Stimulated activated CD4-positive, alpha-beta T cell treated with anti-CD3 and anti-CD28 coated beads, Interleukin-15, amount 100 ng/mL, for 1 hour (primary cell): Measurements from ENCODE around the gene ROBO1.

ENCODE experiments used
- DNase-seq, 2 donors: peaks; one replicate each; pipeline ENCODE4 v3.0.0-alpha.2; 2020; ENCODE audit warnings: low read depth in 1 of 2, low spot score in 1 of 2

ROBO1 gene

GRCh38 chr3:79103307-79103706 is 664.5 kb downstream of the ROBO1 start:
- DNase-seq: no peak

DNA sequence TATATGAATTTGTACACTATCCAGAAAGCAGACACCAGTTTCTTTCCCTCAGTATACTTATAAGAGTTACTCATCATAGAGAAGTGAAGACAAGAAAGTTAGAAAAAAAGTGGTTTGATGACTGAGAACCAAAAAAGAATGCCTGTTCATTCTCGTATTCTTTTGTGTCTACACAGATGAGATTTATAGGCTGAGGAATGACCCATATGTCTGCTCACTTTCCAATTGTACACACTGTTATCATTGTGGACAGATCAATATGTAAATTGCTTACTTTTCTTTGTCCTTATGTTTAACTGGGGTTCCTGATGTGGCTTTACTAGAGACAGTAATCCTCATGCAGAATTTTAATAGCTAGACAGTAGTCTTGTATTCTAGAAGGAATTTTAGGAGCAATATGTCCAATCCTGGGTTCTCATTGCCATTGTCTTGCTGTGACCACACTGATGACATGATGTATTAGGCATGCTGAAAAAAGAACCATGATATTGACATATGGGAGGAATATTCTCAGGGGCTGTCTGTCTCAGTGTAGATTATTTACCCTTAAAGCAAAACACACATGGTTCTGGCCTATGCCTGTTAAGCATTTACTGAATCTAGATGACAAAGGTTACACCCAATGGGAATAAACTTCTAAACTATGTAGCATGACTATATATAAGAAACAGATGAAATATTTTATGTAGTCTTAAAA is 669.7 kb downstream of the ROBO1 start:
- no peak for DNase-seq

- no peak for DNase-seq
Measured at GRCh38 chr3:79094654-79095053, 673.1 kb downstream of the ROBO1 start.

DNA sequence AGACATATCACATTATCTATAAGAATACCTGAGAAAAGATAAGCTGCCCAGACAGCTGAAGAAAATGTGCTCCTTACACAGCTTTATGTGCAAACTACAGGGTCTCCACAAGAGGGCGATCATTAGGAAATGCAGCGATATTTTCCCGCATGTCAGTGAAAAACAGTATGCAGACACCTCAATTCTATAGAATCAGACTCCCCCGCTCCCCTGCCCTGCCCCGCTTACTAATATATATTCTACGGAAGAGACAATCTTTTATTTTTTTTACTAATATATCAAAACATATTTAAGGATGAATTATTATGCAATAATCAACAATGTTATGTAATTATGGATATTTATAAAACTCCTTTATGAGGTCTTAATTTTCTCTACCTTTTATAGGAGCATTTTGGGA is 681.3 kb downstream of the ROBO1 start:
- no peak for DNase-seq

DNA sequence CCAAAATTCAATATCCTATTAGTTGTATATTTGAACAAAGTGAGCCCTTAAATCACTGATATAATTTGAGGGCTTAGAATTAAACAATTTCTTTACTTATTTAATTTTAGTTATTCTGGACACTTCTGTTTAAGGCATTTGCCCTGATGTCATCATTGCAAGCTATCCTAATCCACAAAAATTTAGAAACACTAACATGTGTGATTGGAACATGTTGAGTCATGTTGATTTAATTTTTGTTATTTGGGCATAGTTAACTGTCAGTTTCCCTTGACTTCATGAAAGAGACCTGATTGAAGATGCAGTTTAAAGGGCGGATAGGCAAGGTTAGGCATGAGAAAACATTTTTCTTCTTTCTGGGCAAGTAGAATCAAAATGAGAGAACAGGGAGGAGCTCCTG is 682.6 kb downstream of the ROBO1 start:
- DNase-seq: no peak

DNA sequence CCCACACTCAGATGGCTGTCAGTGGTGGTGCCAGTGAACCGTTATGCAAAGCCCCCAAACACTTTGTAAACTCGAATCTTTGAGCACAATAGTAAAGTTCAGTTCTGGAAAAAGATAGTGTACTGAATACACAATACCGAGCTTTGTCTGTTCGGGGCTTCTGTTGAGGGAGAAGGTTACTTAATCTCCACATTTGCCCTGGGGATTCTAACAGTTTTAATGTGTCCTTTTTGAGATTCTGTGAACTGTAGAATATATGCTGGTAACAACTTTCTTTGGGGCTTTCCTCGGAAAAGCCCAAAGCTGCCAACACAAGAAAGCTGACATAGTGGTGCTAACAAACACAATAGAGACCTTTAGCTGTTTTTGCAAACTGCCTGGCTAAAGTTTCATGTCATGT is 686.5 kb downstream of the ROBO1 start:
- DNase-seq: no peak

DNA sequence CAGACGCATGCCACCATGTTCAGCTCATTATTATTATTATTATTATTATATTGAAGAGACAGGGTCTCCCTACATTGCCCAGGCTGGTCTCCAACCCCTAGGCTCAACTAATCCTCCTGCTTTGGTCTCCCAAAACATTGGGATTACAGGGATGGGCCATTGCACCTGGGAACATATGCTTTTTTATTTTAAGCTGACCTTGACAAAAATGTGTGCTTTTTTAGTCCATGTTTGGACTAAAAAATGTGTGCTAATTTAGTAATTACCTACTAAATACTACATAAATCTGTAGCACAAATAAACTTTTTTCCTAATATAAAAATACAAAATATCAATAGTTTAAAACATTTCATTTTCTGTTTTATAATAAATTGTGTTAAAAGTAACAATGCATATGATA is 693.2 kb downstream of the ROBO1 start:
- DNase-seq: no peak

GRCh38 chr3:79067734-79068133 is 700.1 kb downstream of the ROBO1 start:
- no peak for DNase-seq

DNA sequence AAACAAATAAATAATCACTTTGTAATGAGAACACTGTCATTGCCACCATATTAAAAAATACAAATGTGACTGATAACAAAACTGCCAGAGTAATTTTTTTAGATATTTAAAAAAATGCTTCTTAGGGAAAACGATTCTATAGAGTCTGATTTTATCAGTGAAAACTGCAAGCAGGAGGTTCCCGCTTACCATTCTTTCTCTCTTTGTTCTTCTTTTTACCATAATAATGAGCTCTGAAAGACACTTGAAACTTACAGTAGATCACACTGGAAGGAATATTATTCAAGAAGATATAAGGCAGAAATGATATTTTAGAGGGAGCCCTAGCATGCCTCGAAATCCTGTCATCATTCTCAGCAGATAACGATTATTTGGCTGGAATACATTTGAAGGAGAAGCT is 701.3 kb downstream of the ROBO1 start:
- no peak for DNase-seq

GRCh38 chr3:79063624-79064023 is 704.2 kb downstream of the ROBO1 start:
- no peak for DNase-seq

- DNase-seq: no peak
Measured at GRCh38 chr3:79057756-79058155, 710.0 kb downstream of the ROBO1 start.

GRCh38 chr3:79056498-79056897 is 711.3 kb downstream of the ROBO1 start:
- no peak for DNase-seq

DNA sequence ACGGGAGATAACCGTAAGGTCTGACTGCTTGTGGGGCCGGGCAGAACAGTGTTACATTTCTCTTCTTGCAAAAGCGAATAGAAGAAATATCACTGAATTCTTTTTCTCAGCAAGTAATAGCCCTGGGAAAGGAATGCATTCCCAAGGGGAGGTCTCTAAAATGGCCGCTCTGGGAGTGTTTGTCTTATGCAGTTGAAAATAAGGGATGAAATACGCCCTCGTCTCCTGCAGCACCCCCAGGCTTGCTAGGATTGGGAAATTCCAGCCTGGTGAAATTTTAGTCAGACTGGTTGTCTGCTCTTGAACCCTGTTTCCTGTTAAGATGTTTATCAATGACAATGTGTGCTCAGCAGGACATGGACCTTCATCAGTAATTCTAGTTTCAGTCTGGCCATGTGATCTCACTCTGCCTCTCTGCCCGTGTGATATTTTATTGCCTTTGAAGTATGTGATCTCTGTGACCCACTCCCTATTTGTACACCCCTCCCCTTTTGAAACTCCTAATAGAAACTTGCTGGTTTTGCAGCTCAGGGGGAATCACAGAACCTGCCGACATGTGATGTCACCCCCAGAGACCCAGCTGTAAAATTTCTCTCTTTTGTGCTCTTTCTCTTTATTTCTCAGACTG is 715.6 kb downstream of the ROBO1 start:
- DNase-seq: no peak

- DNase-seq: no peak
Measured at GRCh38 chr3:79047581-79047980, 720.2 kb downstream of the ROBO1 start.

DNA sequence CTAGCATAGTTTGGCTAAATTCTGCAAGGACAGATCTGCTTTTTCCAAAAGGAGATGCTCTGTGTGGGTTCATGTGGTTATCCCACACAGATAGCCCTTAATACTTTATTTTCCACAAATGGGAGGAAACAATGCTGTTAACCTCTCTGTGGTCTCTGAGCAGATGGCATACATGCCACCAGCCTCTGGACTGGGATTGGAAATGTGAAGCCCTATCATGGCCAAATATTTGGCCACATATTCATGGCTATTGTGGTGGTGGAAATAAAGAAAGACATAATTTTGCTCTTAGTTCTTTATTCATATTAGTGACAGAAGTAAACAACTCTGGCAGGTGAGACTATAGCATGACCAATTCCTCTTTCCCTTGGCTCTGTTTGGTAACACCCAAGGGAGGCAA is 726.2 kb downstream of the ROBO1 start:
- DNase-seq: no peak

DNA sequence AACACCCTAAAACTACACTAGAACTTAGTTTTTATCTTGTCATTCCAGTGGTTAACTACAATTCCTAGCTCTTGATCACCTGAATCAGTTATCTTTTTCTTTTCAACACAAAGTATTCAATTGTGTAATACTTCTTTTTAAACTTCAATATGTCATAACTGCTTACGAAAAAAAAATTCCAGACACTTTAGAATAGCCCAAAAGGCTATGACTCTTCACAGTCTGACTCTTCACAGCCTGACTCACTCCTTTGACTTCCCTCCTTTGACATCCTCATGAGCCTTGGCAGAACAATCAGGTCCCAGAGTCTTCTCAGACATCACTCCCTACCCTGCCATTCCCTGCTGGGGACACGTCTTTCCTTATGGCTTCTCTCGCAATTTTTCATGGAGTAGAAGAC is 727.1 kb downstream of the ROBO1 start:
- no peak for DNase-seq

DNA sequence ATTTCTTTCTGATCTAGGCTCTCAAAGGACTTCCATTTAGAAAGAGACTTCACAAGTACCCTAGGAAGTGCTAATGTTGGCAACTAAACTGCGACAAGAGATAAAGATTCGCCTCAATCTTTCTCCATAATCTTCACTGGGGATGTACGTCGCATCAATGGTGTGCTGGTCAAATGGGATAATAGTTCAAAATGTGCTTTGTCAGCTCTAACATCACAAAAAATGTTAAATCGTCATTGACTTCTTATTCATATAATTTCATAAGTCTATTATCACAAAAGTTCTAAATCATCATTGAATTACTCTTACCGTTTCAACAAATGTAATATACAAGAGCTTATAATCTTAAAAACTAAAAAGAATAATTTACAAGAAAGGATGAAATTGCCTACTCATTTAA is 727.7 kb downstream of the ROBO1 start:
- no peak for DNase-seq

DNA sequence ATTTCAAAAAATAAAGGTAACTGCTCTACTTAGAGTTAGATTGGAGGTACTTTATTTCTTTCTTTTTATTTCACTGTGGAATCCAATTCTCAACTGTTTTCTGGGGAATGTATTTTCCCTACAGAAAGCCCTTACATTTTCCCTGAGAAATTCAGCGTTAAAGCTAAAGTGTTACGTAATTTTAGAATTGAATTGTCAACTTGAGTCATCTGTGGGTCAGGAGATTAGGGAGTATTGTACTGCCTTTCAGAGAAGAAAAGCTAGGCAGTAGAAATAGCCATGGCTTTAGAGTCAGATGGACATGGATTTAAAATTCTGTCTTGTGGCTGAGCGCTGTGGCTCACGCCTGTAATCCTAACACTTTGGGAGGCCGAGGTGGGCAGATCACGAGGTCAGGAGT is 728.6 kb downstream of the ROBO1 start:
- no peak for DNase-seq

DNA sequence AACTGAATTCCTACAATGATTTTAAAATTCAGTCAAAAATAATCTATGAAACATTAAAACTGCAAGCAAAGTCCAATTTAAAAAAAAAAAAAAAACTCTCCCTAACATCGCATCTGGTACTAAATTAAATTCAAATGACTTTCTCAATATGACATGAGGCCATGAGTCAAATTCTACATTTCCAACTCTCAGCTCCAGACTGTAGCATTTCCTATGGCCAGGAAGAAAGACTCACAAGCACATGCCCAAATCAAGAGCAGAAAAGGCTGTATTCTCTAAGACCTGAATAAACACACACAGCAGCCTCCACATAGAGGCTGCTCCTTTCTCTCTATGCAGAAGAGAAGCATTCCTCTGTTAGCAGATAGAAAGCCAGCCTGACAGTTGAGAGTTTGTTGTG is 729.2 kb downstream of the ROBO1 start:
- DNase-seq: no peak

- DNase-seq: no peak
Measured at GRCh38 chr3:79038057-79038456, 729.7 kb downstream of the ROBO1 start.

DNA sequence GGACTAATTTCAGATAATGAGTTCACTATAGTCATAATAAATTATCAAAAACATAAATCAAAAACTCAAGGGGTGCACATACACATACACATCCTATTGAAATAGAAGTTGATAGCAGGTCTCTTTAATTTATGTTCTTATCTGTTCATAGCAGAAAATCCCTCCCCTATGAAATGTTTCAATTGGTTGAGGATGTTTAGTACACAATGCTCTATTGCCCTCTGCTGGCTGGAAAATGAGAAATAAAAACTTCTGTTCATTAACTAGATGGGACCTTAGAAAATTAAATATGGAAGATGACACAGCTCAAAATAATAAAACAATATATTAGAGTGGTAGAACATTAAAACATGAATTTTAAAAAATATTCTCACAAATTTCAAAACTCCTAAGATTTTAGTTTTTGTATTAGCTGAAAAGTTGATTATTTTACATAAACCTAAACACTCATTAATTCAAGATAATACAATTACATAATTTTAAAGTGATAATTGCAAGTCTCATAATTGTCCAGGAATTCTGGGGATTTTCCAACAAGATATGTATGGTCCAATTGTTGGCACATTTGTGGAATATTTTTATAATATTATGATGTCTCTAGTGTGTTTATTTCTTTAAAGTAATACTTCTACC is 735.0 kb downstream of the ROBO1 start:
- no peak for DNase-seq

GRCh38 chr3:79030157-79030556 is 737.6 kb downstream of the ROBO1 start:
- no peak for DNase-seq

DNA sequence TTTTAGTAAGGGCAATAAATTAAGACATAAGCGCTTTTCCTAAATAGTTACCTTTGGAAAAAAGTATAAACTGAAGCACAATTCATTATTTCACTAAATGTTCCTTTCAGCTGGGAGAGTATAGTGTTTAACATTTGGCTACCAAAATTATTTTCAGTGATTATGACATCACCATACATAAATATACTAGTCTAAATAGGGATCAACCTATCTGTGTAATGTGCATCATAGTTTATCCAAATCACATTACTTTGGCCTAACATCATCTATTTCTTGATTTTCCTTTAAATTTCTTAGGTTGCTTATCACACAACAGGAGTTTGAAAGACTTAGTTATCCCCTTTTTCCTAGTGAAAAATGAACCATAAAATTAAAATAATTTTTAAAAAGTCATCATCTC is 738.9 kb downstream of the ROBO1 start:
- no peak for DNase-seq
